Esophagus squamous epithelium (tissue), 5 donors: Measurements from ENCODE around the gene P4HB. TPM values are rescaled to one million over a fixed set of nuclear protein-coding genes. Genes with fewer than 3 reads are reported as not detected.
A peak's percentile ranks its signal among the peaks of the same experiment; 100 is the strongest.

Experiments used
- DNase-seq: peaks from one replicate; lab custom pipeline; 2025; lab: John Stamatoyannopoulos, UW
- H3K27ac ChIP-seq, 4 donors: fragments of 200-600 bp; sonication (generic); one replicate each; pipeline ENCODE4 v1.5.1; 2016 to 2019; ENCODE audit warnings: mild to moderate bottlenecking in 1 of 4
- H3K27me3 ChIP-seq, 4 donors: fragments of 200-600 bp; sonication (generic); 1 replicate in 3 of 4; 2 replicates in 1 of 4; pipeline versions ENCODE4 v1.5.1 to v1.6.0; 2017 to 2021; ENCODE audit warnings: antibody characterized with exemption in 1 of 4
- H3K36me3 ChIP-seq, 3 donors: fragments of 200-600 bp; sonication (generic); one replicate each; pipeline ENCODE4 v1.5.1; 2016 to 2019
- H3K4me1 ChIP-seq, 3 donors: fragments of 200-600 bp; sonication (generic); one replicate each; pipeline ENCODE4 v1.5.1; 2017 to 2019
- H3K4me3 ChIP-seq, 4 donors: fragments of 200-600 bp; sonication (generic); 1 replicate in 3 of 4; 2 replicates in 1 of 4; pipeline ENCODE4 v1.5.1; 2016 to 2019; ENCODE audit warnings: mild to moderate bottlenecking in 2 of 4, moderate library complexity in 1 of 4
- H3K9me3 ChIP-seq, 3 donors: fragments of 200-600 bp; sonication (generic); one replicate each; pipeline ENCODE4 v1.5.1; 2016 to 2019
- CTCF ChIP-seq, 6 experiments: fragments of 450-650 bp in 4 of 6; fragments of 200-600 bp in 2 of 6; sonication (generic) in 2 of 6; IDR thresholded peaks; one replicate each; pipeline ENCODE4 v1.5.1; 2016 to 2019; ENCODE audit warnings: antibody characterized with exemption in 6 of 6, mild to moderate bottlenecking in 4 of 6, moderate library complexity in 4 of 6
- POLR2A ChIP-seq, 4 donors: fragments of 450-650 bp; IDR thresholded peaks; one replicate each; pipeline ENCODE4 v1.6.1; 2017; ENCODE audit warnings: antibody characterized with exemption in 4 of 4, mild to moderate bottlenecking in 4 of 4, moderate library complexity in 3 of 4
- WGBS, 2 donors: methylation state at CpG; one replicate each; pipeline ENCODE4 v1.1.5; 2018; 5-methylcytosine and 5-hydroxymethylcytosine counted together
- intact Hi-C: fragments of 100-400 bp; cut with DNase I; formaldehyde crosslinking; loops from one replicate; pipeline ENCODE4 v1.15.0; 2022
- total RNA-seq, 4 donors: library from RNA; depleted of rRNA; stranded (reverse); fragments of >200 nt; gene quantifications; one replicate each; pipeline ENCODE4 v1.1.0, GENCODE V29; 2016
- donor health status: DM: yes; HTN: yes; CAD: no.

The P4HB gene
- total RNA-seq, 4 donors from 2014 or later: 459 to 2,191 (median 1,569) TPM

DNA sequence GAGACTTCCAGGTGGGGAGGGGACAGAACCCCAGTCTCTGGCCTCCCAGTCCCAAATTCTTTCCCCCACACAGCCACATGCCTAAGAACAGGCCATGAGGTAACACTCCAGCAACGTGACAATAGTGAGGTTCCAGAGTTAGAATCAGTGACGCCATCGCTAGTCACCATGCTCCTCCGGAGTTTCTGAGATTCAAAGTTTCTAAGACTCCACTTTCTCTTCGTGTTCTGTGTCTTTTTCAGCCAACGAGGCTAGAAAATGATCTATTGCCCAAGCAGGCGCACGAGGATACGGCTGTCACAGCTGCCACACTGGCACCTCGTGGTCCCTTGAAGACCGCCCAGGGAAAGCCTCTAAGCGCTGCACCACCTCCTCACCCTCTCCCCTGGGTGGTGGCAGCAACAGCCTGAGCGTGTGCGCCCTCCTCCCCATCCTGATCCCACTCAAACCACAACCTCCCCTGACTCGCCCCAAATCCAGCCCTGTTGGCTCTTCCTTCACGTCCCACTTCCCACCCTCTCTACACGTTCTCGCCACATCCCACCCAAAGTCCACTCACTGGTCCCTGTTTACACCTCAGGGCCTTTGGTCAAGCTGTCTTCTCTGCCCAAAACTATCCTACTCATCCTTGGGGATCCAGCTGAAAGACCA is 28.3 kb downstream of the P4HB start:
- Histone ChIP-seq H3K27me3 (no peaks in the 10 kb centered on the region), H3K27ac (peak overlapping the region; percentile 88 to 95 (median 90)), H3K36me3 (no peaks in the 10 kb centered on the region), H3K4me3 (peak overlapping the region; percentile 45 to 95 (median 76)), H3K9me3 (no peaks in the 10 kb centered on the region), H3K4me1 (peaks cover 32 to 68% (median 34%) of the 10 kb centered on the region in 3 donors)
- DNase-seq: no peak
- intact Hi-C loops: no loop called here
- no peak for TF ChIP-seq CTCF (IDR thresholded peaks at IDR 0.05)
- no peak for TF ChIP-seq POLR2A (IDR thresholded peaks at IDR 0.05)
- 13 to 15% methylated on average over 17 to 18 of the region's 18 CpGs for WGBS, 2 donors

DNA sequence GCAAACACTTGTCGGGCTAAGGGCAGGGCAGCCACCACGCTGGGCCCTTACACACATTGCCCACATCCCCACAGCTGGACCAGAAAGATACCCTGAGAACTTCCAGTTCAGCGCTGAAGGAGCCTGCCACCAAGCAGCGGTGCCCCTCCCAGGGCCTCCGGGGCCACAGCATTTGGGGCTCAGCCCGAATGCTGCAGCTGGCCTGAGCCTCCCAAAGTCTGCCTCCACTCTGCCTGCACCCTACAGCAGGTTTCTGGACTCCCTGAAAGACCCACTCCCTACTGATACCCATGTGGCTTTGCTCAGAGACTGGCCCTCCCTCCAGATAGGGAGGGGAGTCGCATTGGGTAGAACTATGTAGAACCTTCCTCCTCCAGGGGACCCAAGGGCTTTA is 28.8 kb downstream of the P4HB start:
- TF ChIP-seq POLR2A (IDR thresholded peaks at IDR 0.05) (no peak), CTCF (IDR thresholded peaks at IDR 0.05) (no peak)
- Histone ChIP-seq H3K27me3 (no peaks in the 10 kb centered on the region), H3K27ac (peak overlapping the region; percentile 88 to 95 (median 90)), H3K4me1 (peaks cover 32 to 68% (median 34%) of the 10 kb centered on the region in 3 donors), H3K4me3 (peak overlapping the region in 2 of 4 donors; percentile 79 to 95), H3K9me3 (no peaks in the 10 kb centered on the region), H3K36me3 (no peaks in the 10 kb centered on the region)
- 80 to 93% methylated on average over 6 to 7 of the region's 7 CpGs for WGBS, 2 donors
- intact Hi-C loops: no loop called here
- DNase-seq: no peak

GRCh38 chr17:81829858-81830257 is 30.5 kb downstream of the P4HB start:
- no peak for DNase-seq
- Histone ChIP-seq H3K27ac (peak overlapping the region in 1 of 4 donors; percentile 52), H3K4me3 (no peak overlapping the region), H3K36me3 (no peaks in the 10 kb centered on the region), H3K27me3 (no peaks in the 10 kb centered on the region), H3K9me3 (no peaks in the 10 kb centered on the region), H3K4me1 (peaks cover 32 to 77% (median 34%) of the 10 kb centered on the region in 3 donors)
- TF ChIP-seq CTCF (IDR thresholded peaks at IDR 0.05) (no peak), POLR2A (IDR thresholded peaks at IDR 0.05) (no peak)
- WGBS, 2 donors: 71 to 75% methylated on average over 1 to 4 of the region's 6 CpGs
- intact Hi-C loops: no loop called here

- TF ChIP-seq CTCF (IDR thresholded peaks at IDR 0.05) (no peak), POLR2A (IDR thresholded peaks at IDR 0.05) (no peak)
- Histone ChIP-seq H3K4me1 (peaks cover 30 to 73% (median 32%) of the 10 kb centered on the region in 3 donors), H3K27ac (no peak overlapping the region), H3K27me3 (no peaks in the 10 kb centered on the region), H3K4me3 (no peak overlapping the region), H3K36me3 (peaks cover 0 to 10% (median 0%) of the 10 kb centered on the region in 3 donors), H3K9me3 (no peaks in the 10 kb centered on the region)
- intact Hi-C loops: no loop called here
- WGBS, 2 donors: 69 to 81% methylated on average over 5 to 7 of the region's 7 CpGs
- DNase-seq: no peak
Measured at GRCh38 chr17:81828656-81829055, 31.7 kb downstream of the P4HB start.

- Histone ChIP-seq H3K4me1 (peaks cover 38 to 78% (median 40%) of the 10 kb centered on the region in 3 donors), H3K27me3 (no peaks in the 10 kb centered on the region), H3K36me3 (peaks cover 0 to 24% (median 0%) of the 10 kb centered on the region in 3 donors), H3K27ac (no peak overlapping the region), H3K9me3 (no peaks in the 10 kb centered on the region), H3K4me3 (no peak overlapping the region)
- TF ChIP-seq CTCF (IDR thresholded peaks at IDR 0.05) (no peak), POLR2A (IDR thresholded peaks at IDR 0.05) (no peak)
- intact Hi-C loops: no loop called here
- 74 to 86% methylated on average over 6 of the region's 11 CpGs for WGBS, 2 donors
- no peak for DNase-seq
Measured at GRCh38 chr17:81825841-81826466, 34.4 kb downstream of the P4HB start.
